Tibial nerve (tissue), 4 donors: Measurements from ENCODE around the gene TRDN. TPM values are rescaled to one million over a fixed set of nuclear protein-coding genes. Genes with fewer than 3 reads are reported as not detected.
"Not testable (repeated sequence)": the region's sequence is repeated elsewhere in the genome, so short reads cannot be mapped to it uniquely, and the experiment has no call there.

ENCODE experiments used
- DNase-seq, 2 donors: peaks; one replicate each; pipeline ENCODE4 v3.0.0-alpha.2; 2019; ENCODE audit warnings: low spot score in 2 of 2
- H3K27ac ChIP-seq, 4 donors: fragments of 200-600 bp; sonication (generic) in 3 of 4; one replicate each; pipeline ENCODE4 v1.5.1; 2017 to 2019; ENCODE audit warnings: mild to moderate bottlenecking in 1 of 4
- H3K27me3 ChIP-seq, 2 donors: fragments of 200-600 bp; sonication (generic) in 1 of 2; one replicate each; pipeline versions ENCODE4 v1.5.1 to v1.6.0; 2017 to 2019
- H3K36me3 ChIP-seq, 3 donors: fragments of 200-600 bp; sonication (generic); one replicate each; pipeline ENCODE4 v1.5.1; 2018 to 2019
- H3K4me1 ChIP-seq, 4 donors: fragments of 200-600 bp; sonication (generic) in 3 of 4; one replicate each; pipeline ENCODE4 v1.5.1; 2017 to 2019
- H3K4me3 ChIP-seq, 4 donors: fragments of 200-600 bp; sonication (generic) in 3 of 4; one replicate each; pipeline ENCODE4 v1.5.1; 2017 to 2019; ENCODE audit warnings: mild to moderate bottlenecking in 1 of 4, moderate library complexity in 1 of 4
- H3K9me3 ChIP-seq, 4 donors: fragments of 200-600 bp; sonication (generic) in 3 of 4; one replicate each; pipeline ENCODE4 v1.5.1; 2017 to 2019
- EP300 ChIP-seq, 2 donors: sonication (generic); formaldehyde crosslinking; IDR thresholded peaks; one replicate each; pipeline ENCODE4 v1.6.1; 2017; ENCODE audit warnings: antibody characterized with exemption in 2 of 2, mild to moderate bottlenecking in 1 of 2
- POLR2A ChIP-seq, 2 donors: fragments of 450-650 bp; IDR thresholded peaks; one replicate each; pipeline ENCODE4 v1.6.1; 2017; ENCODE audit warnings: antibody characterized with exemption in 2 of 2, mild to moderate bottlenecking in 2 of 2, moderate library complexity in 2 of 2
- WGBS, 2 donors: methylation state at CpG; one replicate each; pipeline ENCODE4 v1.1.5; 2018; 5-methylcytosine and 5-hydroxymethylcytosine counted together
- total RNA-seq, 4 donors: library from RNA; depleted of rRNA; stranded (reverse); fragments of >200 nt; gene quantifications; one replicate each; pipeline ENCODE4 v1.1.0, GENCODE V29; 2016
- TF ChIP-seq, protein P1 (sequence below), 5 experiments: fragments of 200-600 bp in 3 of 5; fragments of 450-650 bp in 2 of 5; sonication (generic) in 3 of 5; IDR thresholded peaks; one replicate each; pipeline ENCODE4 v1.5.1; 2016 to 2019; ENCODE audit warnings: antibody characterized with exemption in 5 of 5, mild to moderate bottlenecking in 3 of 5, moderate library complexity in 2 of 5

Gene TRDN
- total RNA-seq, 4 donors from 2014 or later = 0.30 to 0.59 TPM; not detected in 2

DNA sequence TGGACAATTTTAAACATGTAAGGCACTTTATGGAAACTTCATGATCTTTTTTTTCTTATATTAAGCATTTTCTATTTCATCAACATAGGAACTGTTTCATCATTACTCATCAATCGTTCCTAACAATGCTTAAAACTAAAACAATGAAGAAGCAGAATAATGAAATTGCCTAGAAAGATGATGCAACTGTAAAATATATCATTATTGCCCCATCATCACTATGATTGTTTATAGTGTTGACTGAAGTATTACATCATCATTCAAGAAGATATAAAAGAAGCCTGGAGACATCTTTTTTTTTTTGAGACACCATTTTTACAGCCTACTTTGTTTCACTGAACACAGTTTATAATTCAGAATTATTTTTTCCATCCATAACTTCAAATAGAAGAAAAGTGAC is 147.2 kb downstream of the TRDN start:
- no peaks in the 10 kb centered on the region for H3K4me1 ChIP-seq
- H3K27me3 ChIP-seq = no peaks in the 10 kb centered on the region
- no peak for TF ChIP-seq POLR2A (IDR thresholded peaks at IDR 0.05)
- TF ChIP-seq, protein P1, sequence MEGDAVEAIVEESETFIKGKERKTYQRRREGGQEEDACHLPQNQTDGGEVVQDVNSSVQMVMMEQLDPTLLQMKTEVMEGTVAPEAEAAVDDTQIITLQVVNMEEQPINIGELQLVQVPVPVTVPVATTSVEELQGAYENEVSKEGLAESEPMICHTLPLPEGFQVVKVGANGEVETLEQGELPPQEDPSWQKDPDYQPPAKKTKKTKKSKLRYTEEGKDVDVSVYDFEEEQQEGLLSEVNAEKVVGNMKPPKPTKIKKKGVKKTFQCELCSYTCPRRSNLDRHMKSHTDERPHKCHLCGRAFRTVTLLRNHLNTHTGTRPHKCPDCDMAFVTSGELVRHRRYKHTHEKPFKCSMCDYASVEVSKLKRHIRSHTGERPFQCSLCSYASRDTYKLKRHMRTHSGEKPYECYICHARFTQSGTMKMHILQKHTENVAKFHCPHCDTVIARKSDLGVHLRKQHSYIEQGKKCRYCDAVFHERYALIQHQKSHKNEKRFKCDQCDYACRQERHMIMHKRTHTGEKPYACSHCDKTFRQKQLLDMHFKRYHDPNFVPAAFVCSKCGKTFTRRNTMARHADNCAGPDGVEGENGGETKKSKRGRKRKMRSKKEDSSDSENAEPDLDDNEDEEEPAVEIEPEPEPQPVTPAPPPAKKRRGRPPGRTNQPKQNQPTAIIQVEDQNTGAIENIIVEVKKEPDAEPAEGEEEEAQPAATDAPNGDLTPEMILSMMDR (IDR thresholded peaks at IDR 0.05) = no peak
- no peak for TF ChIP-seq EP300 (IDR thresholded peaks at IDR 0.05)
- no peak overlapping the region for H3K4me3 ChIP-seq
- 59 to 72% methylated on average over 1 of the region's 1 CpG for WGBS, 2 donors
- H3K36me3 ChIP-seq = no peaks in the 10 kb centered on the region
- H3K9me3 ChIP-seq = no peaks in the 10 kb centered on the region
- DNase-seq = no peak
- H3K27ac ChIP-seq = no peak overlapping the region

DNA sequence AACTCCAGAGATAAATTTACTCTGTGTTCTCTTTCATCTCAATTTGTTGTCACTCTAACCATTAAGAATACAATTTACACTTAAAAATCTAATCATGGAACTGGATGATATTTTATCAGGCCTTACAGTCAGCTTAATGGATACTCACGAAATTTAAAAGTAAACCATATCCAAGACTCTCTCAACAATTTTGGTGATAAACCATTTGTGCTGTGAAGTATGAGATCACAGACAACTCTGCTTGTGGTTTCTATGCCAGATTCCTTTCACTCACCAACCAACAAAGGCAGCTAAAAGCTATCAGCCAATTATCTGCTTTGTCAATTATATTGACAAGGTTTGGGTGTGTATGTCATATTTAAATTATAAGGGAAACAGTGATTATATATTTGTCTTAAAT is 155.8 kb downstream of the TRDN start:
- no peak for TF ChIP-seq POLR2A (IDR thresholded peaks at IDR 0.05)
- no peak for TF ChIP-seq EP300 (IDR thresholded peaks at IDR 0.05)
- TF ChIP-seq, protein P1 (IDR thresholded peaks at IDR 0.05) = no peak
- WGBS, 2 donors = 75 to 76% methylated on average over 1 of the region's 1 CpG
- no peak overlapping the region for H3K4me3 ChIP-seq
- no peak overlapping the region for H3K27ac ChIP-seq
- H3K9me3 ChIP-seq = no peaks in the 10 kb centered on the region
- H3K4me1 ChIP-seq = no peaks in the 10 kb centered on the region
- H3K27me3 ChIP-seq = no peaks in the 10 kb centered on the region
- DNase-seq = no peak
- H3K36me3 ChIP-seq = no peaks in the 10 kb centered on the region

DNA sequence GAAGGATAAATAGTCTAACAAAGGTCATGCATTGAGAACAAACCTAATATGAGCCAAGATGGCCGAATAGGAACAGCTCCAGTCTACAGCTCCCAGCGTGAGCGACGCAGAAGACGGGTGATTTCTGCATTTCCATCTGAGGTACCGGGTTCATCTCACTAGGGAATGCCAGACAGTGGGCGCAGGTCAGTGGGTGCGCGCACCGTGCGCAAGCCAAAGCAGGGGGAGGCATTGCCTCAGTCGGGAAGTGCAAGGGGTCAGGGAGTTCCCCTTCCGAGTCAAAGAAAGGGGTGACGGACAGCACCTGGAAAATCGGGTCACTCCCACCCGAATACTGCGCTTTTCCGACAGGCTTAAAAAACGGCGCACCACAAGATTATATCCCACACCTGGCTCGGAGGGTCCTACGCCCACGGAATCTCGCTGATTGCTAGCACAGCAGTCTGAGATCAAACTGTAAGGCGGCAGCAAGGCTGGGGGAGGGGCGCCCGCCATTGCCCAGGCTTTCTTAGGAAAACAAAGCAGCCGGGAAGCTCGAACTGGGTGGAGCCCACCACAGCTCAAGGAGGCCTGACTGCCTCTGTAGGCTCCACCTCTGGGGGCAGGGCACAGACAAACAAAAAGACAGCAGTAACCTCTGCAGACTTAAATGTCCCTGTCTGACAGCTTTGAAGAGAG is 164.6 kb downstream of the TRDN start:
- not testable (repeated sequence) for H3K27ac ChIP-seq, H3K9me3 ChIP-seq, H3K4me3 ChIP-seq, DNase-seq, H3K36me3 ChIP-seq, H3K4me1 ChIP-seq, H3K27me3 ChIP-seq
- 91 to 92% methylated on average over 29 of the region's 29 CpGs for WGBS, 2 donors

DNA sequence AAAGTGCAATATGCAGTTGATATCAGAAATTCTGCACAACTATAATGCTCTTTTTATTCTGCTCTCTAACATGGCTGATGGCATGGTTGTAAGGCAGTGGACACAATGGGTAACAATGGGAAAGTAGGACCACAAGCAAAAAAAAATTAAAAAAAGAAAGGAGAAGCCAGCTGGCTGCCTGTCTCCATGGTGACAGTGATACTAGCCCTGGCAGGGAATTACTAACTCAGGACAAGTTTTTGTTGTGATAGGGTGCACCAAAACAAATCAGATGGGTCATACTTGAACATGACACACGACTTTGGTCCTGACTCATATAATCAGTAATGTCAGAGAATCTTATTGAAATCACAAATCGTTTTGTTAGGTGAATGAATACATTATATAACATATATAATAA is 169.4 kb downstream of the TRDN start:
- Histone ChIP-seq H3K36me3 (no peaks in the 10 kb centered on the region), H3K4me1 (peaks cover 0 to 3% (median 0%) of the 10 kb centered on the region in 4 donors), H3K4me3 (no peak overlapping the region), H3K27me3 (no peaks in the 10 kb centered on the region), H3K27ac (no peak overlapping the region), H3K9me3 (no peaks in the 10 kb centered on the region)
- TF ChIP-seq POLR2A (IDR thresholded peaks at IDR 0.05) = no peak
- TF ChIP-seq EP300 (IDR thresholded peaks at IDR 0.05) = no peak
- TF ChIP-seq, protein P1 (IDR thresholded peaks at IDR 0.05) = no peak
- no peak for DNase-seq
- WGBS, 2 donors = 71 to 77% methylated on average over 2 of the region's 2 CpGs

DNA sequence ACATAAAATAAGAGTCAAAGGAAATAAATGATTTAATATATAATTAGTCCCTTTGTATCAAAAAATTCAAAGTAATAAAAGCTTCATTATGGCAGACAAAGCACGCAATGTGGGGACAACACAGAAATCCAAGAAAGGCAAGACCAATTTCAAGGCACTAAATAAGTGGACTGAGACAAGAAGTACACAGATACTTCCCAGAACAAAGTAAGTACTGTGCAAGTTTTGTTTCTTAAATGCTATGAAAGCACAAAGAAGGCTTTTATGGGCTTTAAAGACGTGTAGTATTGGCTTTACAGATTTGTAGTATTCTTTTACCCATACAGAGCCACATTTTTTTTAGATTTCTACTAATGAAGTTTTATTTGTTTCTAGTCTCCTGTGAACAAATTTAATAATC is 174.6 kb downstream of the TRDN start:
- Histone ChIP-seq H3K27ac (peak overlapping the region in 3 of 4 donors; percentile 57 to 75 (median 58)), H3K27me3 (no peaks in the 10 kb centered on the region), H3K4me3 (no peak overlapping the region), H3K36me3 (no peaks in the 10 kb centered on the region), H3K4me1 (peaks cover 0 to 3% (median 0%) of the 10 kb centered on the region in 4 donors), H3K9me3 (no peaks in the 10 kb centered on the region)
- DNase-seq = no peak
- WGBS, 2 donors = 28 to 43% methylated on average over 2 of the region's 2 CpGs
- TF ChIP-seq, protein P1 (IDR thresholded peaks at IDR 0.05) = no peak
- TF ChIP-seq POLR2A (IDR thresholded peaks at IDR 0.05) = no peak
- TF ChIP-seq EP300 (IDR thresholded peaks at IDR 0.05) = peak; percentile 27 to 49
